HG03575 (cell line): ENCODE results near the gene SASH3.

Experiments used
- ATAC-seq: cut with Tn5 transposase; IDR thresholded peaks from one replicate; pipeline ENCODE4 v1.9.1; 2021; ENCODE audit not compliant: unreplicated experiment, insufficient number of reproducible peaks, low FRiP score; ENCODE audit errors: extremely low read depth

Gene SASH3

GRCh38 chrX:129781134-129781672 lies 1.5 kb downstream of the SASH3 start:
- peak; percentile 46 for ATAC-seq

- no peak for ATAC-seq
These were observed 2.1 kb downstream of the SASH3 start for GRCh38 chrX:129781680-129782495.

DNA sequence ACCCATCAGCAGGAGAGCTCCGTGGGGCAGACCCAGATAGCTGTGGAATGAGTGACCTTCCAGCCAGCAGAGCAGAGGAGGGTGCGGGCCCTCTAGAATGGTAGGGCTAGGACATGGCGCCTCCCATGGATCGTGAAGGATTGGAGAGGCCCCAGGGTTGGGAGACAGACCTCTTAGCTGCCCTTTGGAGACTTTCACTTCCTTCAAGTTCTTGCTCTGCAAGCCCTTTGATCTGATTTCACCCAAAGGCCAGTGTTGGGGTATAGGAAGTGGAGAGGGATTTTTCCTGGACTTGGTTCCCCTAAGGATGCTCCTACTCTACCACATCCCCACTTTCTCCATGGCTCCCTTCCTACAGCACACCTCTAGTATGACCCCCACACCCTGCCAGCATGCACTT lies 3.0 kb downstream of the SASH3 start:
- ATAC-seq: no peak

- ATAC-seq: no peak
These were observed 3.6 kb downstream of the SASH3 start for GRCh38 chrX:129783291-129783713.

- ATAC-seq: no peak
These were observed 4.6 kb downstream of the SASH3 start for GRCh38 chrX:129784371-129784770.

- no peak for ATAC-seq
These were observed 5.6 kb downstream of the SASH3 start for GRCh38 chrX:129785160-129785947.

- ATAC-seq: peak; percentile 60
These were observed 6.5 kb downstream of the SASH3 start for GRCh38 chrX:129786210-129786651.

DNA sequence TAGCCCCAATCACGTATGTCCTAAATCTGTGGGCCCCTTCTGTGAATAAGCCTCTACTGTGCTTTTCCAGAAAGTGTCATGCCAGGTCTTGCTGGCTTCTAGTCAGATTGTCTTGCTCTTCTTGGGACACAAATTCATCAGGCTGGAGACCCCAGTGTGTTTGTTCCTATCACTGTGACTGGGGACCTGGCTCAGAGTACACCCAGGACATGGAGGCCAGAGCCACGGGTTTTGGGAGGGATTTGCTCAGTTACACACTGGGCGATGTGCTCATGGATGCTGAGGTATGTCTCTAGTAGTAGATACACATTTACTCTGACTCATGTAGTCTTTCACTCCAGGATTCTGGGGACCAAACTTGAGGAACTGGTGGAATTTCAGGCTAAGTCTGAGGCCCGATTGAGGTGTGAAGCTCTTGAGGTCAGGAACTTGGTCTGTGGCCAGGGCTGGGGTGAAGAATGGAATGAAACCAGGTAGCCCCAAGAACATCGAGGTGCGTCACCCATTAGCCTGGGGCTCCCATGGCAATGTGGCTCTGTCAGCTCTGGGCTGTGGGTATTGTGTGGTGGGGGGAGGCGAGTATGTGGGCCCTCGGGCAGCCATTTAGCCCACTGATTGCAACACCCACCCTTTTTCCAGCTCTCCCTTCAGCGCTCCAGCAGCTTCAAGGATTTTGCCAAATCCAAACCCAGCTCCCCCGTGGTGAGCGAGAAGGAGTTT lies 7.7 kb downstream of the SASH3 start:
- no peak for ATAC-seq

DNA sequence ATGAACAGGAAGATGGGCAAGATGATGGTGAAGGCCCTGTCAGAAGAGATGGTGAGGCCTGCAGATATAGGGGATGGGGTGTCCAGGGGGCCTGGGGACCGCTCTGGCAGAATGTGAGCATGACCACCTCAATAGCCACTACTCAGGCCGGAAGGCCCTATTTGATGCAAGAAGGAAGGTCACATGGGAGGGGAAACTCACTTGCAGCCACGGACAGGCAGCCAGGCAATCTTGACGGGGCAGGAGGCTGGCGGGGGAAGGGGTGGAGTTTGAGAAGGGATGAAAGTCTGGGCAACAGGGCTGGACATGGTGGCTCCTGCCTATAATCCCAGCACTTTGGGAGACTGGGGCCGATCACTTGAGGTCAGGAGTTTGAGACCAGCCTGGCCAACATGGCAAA lies 8.8 kb downstream of the SASH3 start:
- no peak for ATAC-seq

DNA sequence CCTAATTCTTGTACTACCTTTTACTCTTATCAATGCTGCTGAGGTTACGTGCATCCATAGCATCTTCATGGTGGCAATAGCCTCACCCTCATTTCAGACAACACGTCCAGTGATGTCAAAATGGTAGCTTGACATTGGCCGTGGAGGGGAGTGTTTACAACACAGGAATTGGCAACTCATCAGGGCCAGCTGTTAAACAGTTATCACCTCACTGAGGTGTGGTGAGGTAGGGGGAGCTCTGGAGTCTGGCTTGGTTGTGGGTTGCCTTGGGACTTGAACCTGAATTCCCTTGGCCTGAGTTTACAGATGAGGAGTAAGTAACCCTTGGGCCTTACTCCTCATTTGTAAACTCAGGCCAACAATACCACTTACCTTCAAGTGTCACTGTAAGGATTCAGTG lies 10.4 kb downstream of the SASH3 start:
- ATAC-seq: no peak

DNA sequence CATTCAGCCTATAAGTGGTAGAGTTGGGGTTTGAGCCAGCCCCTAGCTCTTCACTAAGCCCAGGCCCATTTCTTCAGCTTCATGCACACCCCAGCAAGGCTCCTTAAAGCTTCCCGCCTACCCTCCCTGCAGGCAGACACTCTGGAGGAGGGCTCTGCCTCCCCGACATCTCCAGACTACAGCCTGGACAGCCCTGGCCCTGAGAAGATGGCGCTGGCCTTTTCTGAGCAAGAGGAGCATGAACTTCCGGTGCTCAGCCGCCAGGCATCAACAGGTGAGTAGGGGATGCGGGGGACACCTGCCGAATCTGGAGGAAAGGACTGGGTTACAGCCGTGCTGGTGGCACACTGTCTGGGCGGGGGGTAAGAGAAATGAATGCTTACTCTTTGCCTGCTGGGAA lies 11.1 kb downstream of the SASH3 start:
- no peak for ATAC-seq

DNA sequence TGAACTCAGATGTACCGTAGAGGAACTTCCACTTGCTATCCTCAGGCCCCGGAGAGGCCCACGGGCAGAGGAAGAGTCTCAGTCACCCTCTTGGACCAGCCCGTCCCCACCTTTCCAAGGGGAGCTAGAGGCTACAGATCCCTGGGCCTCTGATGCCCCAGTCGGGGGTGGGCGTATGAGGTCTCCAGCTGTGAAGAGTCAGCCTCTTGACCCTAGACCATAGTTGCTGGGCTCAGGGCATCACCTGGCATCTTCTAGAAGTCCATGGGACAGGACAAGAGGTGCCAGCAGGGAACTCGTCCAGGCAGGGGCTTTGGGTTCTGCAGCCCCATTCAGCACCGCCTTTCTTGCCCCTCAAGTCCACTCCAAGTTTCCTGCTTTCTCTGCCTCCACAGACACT lies 11.6 kb downstream of the SASH3 start:
- no peak for ATAC-seq

- ATAC-seq: no peak
These were observed 12.3 kb downstream of the SASH3 start for GRCh38 chrX:129791961-129792570.

- ATAC-seq: no peak
These were observed 13.0 kb downstream of the SASH3 start for GRCh38 chrX:129792586-129793291.

- no peak for ATAC-seq
These were observed 13.9 kb downstream of the SASH3 start for GRCh38 chrX:129793604-129794191.

DNA sequence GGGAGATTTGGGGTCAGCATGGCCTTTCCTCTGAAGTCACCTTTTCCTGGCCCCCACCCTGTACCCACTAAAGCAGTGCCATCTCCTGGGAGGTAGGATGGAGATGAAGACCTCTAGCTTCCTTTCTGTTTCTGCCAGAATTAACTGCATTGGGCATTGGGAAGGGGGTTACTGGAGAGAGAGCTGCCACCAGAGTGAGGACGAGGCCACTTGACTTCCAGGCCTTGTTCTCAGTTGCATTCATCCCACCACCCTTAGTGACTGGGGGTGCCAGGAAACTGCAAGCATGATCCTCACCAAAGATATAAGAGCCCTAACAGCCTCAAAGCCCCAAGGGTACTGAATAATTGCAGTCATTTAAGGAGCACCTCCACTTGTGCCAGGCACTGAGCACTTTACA lies 15.8 kb downstream of the SASH3 start:
- no peak for ATAC-seq

- no peak for ATAC-seq
These were observed 17.6 kb downstream of the SASH3 start for GRCh38 chrX:129797251-129797906.

DNA sequence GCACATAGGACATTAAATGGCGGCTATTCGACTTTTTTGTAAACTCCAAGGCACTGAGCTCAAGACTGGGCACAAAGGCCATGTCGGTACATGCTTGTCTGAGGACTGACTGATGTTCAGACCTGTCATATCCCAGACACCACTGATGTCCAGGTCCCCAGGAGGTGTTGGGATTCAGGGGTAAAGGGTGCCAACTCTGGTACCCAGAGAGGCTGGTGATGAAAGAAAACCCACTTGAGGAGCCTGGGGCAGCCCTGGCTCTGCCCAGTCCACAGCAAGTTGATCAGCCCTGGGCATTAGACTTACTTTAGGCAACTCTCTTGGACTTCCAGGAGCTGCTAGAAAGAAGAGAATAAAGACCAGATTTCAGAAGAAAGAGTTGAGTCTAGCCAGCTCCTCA lies 18.7 kb downstream of the SASH3 start:
- no peak for ATAC-seq
